ENCODE data around the gene OSM. TPM values are rescaled to one million over a fixed set of nuclear protein-coding genes. Genes with fewer than 3 reads are reported as not detected.
"Not testable (repeated sequence)": the region's sequence is repeated elsewhere in the genome, so short reads cannot be mapped to it uniquely, and the experiment has no call there.

The OSM gene
- total RNA-seq, 2 experiments from 2014 or later, result 122 to 141 TPM

GRCh38 chr22:30240541-30241417 is 25.9 kb downstream of the OSM start:
- Mint-ChIP-seq H3K4me1 (peaks cover 54% of the 10 kb centered on the region), H3K36me3 (peaks cover 44% of the 10 kb centered on the region), H3K4me3 (no peak overlapping the region), H3K27me3 (no peaks in the 10 kb centered on the region), H3K9me3 (ENCODE audit: low read depth) (no peaks in the 10 kb centered on the region), H3K27ac (peak overlapping the region; percentile 73)
- ATAC-seq (no peak), DNase-seq (no peak)
- CTCF ChIA-PET, result no interaction called here

- peaks cover 46% of the 10 kb centered on the region for H3K4me1 Mint-ChIP-seq
- no peaks in the 10 kb centered on the region for H3K27me3 Mint-ChIP-seq
- H3K36me3 Mint-ChIP-seq, result peaks cover 36% of the 10 kb centered on the region
- DNase-seq, result no peak
- H3K4me3 Mint-ChIP-seq, result no peak overlapping the region
- peak overlapping the region; percentile 53 for H3K27ac Mint-ChIP-seq
- no peak for ATAC-seq
- H3K9me3 Mint-ChIP-seq (ENCODE audit: low read depth), result no peaks in the 10 kb centered on the region
- CTCF ChIA-PET, result interaction anchor here (1.8 kb wide), 1 partner anchor 23 kb away, joined by 6 read pairs; no protein-coding TSS in a partner anchor
Measured at GRCh38 chr22:30239488-30240405, 26.9 kb downstream of the OSM start.

GRCh38 chr22:30238661-30239487 is 27.8 kb downstream of the OSM start:
- Mint-ChIP-seq H3K36me3 (peaks cover 28% of the 10 kb centered on the region), H3K27ac (peak overlapping the region; percentile 67), H3K4me1 (peaks cover 40% of the 10 kb centered on the region), H3K4me3 (no peak overlapping the region), H3K27me3 (no peaks in the 10 kb centered on the region), H3K9me3 (ENCODE audit: low read depth) (no peaks in the 10 kb centered on the region)
- ATAC-seq (no peak), DNase-seq (no peak)
- CTCF ChIA-PET, result interaction anchor here (1.7 to 1.8 kb wide), 2 partner anchors 17 to 24 kb away, joined by 4 to 6 read pairs; no protein-coding TSS in a partner anchor

GRCh38 chr22:30238136-30238535 is 28.5 kb downstream of the OSM start:
- H3K27ac Mint-ChIP-seq, result no peak overlapping the region
- H3K9me3 Mint-ChIP-seq (ENCODE audit: low read depth), result no peaks in the 10 kb centered on the region
- CTCF ChIA-PET, result interaction anchor here (1.7 to 1.8 kb wide), 2 partner anchors 18 to 25 kb away, joined by 4 to 6 read pairs; no protein-coding TSS in a partner anchor
- no peak for ATAC-seq
- peaks cover 20% of the 10 kb centered on the region for H3K36me3 Mint-ChIP-seq
- H3K4me1 Mint-ChIP-seq, result peaks cover 34% of the 10 kb centered on the region
- no peak overlapping the region for H3K4me3 Mint-ChIP-seq
- no peaks in the 10 kb centered on the region for H3K27me3 Mint-ChIP-seq
- no peak for DNase-seq

GRCh38 chr22:30236875-30237274 is 29.8 kb downstream of the OSM start:
- no peak overlapping the region for H3K4me3 Mint-ChIP-seq
- H3K4me1 Mint-ChIP-seq, result peaks cover 24% of the 10 kb centered on the region
- H3K9me3 Mint-ChIP-seq (ENCODE audit: low read depth), result no peaks in the 10 kb centered on the region
- H3K27me3 Mint-ChIP-seq, result no peaks in the 10 kb centered on the region
- H3K36me3 Mint-ChIP-seq, result peaks cover 11% of the 10 kb centered on the region
- ATAC-seq, result no peak
- no peak for DNase-seq
- no peak overlapping the region for H3K27ac Mint-ChIP-seq
- CTCF ChIA-PET, result interaction anchor here (1.0 kb wide), 1 partner anchor 10 kb away, joined by 4 read pairs; no protein-coding TSS in a partner anchor

GRCh38 chr22:30235687-30236170 is 30.9 kb downstream of the OSM start:
- H3K4me3 Mint-ChIP-seq, result no peak overlapping the region
- DNase-seq, result no peak
- peaks cover 18% of the 10 kb centered on the region for H3K4me1 Mint-ChIP-seq
- no peak overlapping the region for H3K27ac Mint-ChIP-seq
- no peaks in the 10 kb centered on the region for H3K27me3 Mint-ChIP-seq
- ATAC-seq, result no peak
- no peaks in the 10 kb centered on the region for H3K9me3 Mint-ChIP-seq (ENCODE audit: low read depth)
- peaks cover 4% of the 10 kb centered on the region for H3K36me3 Mint-ChIP-seq
- CTCF ChIA-PET, result no interaction called here

- no peak overlapping the region for H3K4me3 Mint-ChIP-seq
- H3K27me3 Mint-ChIP-seq, result no peaks in the 10 kb centered on the region
- ATAC-seq (no peak), DNase-seq (no peak)
- CTCF ChIA-PET, result interaction anchor here (1.3 kb wide), 2 partner anchors 27 to 28 kb away, joined by 3 read pairs; no protein-coding TSS in a partner anchor
- H3K9me3 Mint-ChIP-seq (ENCODE audit: low read depth), result no peaks in the 10 kb centered on the region
- peaks cover 17% of the 10 kb centered on the region for H3K4me1 Mint-ChIP-seq
- H3K36me3 Mint-ChIP-seq, result no peaks in the 10 kb centered on the region
- H3K27ac Mint-ChIP-seq, result no peak overlapping the region
Measured at GRCh38 chr22:30234786-30235470, 31.7 kb downstream of the OSM start.

GRCh38 chr22:30234325-30234724 is 32.3 kb downstream of the OSM start:
- CTCF ChIA-PET, result interaction anchor here (1.3 kb wide), 2 partner anchors 26 to 29 kb away, joined by 3 read pairs; no protein-coding TSS in a partner anchor
- H3K4me1 Mint-ChIP-seq, result peaks cover 14% of the 10 kb centered on the region
- H3K4me3 Mint-ChIP-seq; H3K9me3 Mint-ChIP-seq (ENCODE audit: low read depth); ATAC-seq; H3K27me3 Mint-ChIP-seq; H3K27ac Mint-ChIP-seq; H3K36me3 Mint-ChIP-seq; DNase-seq: not testable (repeated sequence)

GRCh38 chr22:30233582-30233981 is 33.1 kb downstream of the OSM start:
- no peak for ATAC-seq
- Mint-ChIP-seq H3K9me3 (ENCODE audit: low read depth) (no peaks in the 10 kb centered on the region), H3K4me3 (no peak overlapping the region), H3K4me1 (peaks cover 15% of the 10 kb centered on the region), H3K27ac (no peak overlapping the region), H3K27me3 (no peaks in the 10 kb centered on the region), H3K36me3 (no peaks in the 10 kb centered on the region)
- DNase-seq, result no peak
- CTCF ChIA-PET, result interaction anchor here (1.3 kb wide), 2 partner anchors 25 to 30 kb away, joined by 3 read pairs; no protein-coding TSS in a partner anchor

GRCh38 chr22:30232716-30233218 is 33.9 kb downstream of the OSM start:
- Mint-ChIP-seq H3K9me3 (ENCODE audit: low read depth) (no peaks in the 10 kb centered on the region), H3K36me3 (no peaks in the 10 kb centered on the region), H3K27me3 (no peaks in the 10 kb centered on the region), H3K4me3 (no peak overlapping the region), H3K27ac (no peak overlapping the region), H3K4me1 (peaks cover 20% of the 10 kb centered on the region)
- CTCF ChIA-PET, result no interaction called here
- ATAC-seq (no peak), DNase-seq (no peak)

- no peaks in the 10 kb centered on the region for H3K36me3 Mint-ChIP-seq
- no peak for ATAC-seq
- H3K27ac Mint-ChIP-seq, result no peak overlapping the region
- no peak for DNase-seq
- no peak overlapping the region for H3K4me3 Mint-ChIP-seq
- CTCF ChIA-PET, result interaction anchor here (1.3 kb wide), 1 partner anchor 193 kb away, joined by 3 read pairs; no protein-coding TSS in a partner anchor
- H3K9me3 Mint-ChIP-seq (ENCODE audit: low read depth), result no peaks in the 10 kb centered on the region
- H3K27me3 Mint-ChIP-seq, result no peaks in the 10 kb centered on the region
- H3K4me1 Mint-ChIP-seq, result peaks cover 30% of the 10 kb centered on the region
Measured at GRCh38 chr22:30230787-30231461, 35.7 kb downstream of the OSM start.

Data from activated CD8-positive, alpha-beta memory T cell treated with anti-CD3 and anti-CD28 coated beads, Interleukin-2, amount 10 ng/mL, durations not matched to agents 7 days and 5 days (primary cell).